HL-60 (cell line): ENCODE data around the gene CNIH2.

Experiments
- DNase-seq, 2 experiments: peaks; one replicate each; pipeline ENCODE4 v3.0.0-alpha.2; 2010 to 2020; ENCODE audit warnings: low read depth in 1 of 2, low spot score in 1 of 2
- H3K27ac ChIP-seq: fragments of 250-450 bp; sonication (Bioruptor Pico); replicated peaks from 2 replicates; pipeline ENCODE4 v1.5.1; 2020; ENCODE audit warnings: mild to moderate bottlenecking, moderate library complexity
- H3K27me3 ChIP-seq: fragments of 250-450 bp; sonication (Bioruptor Pico); 2 replicates; pipeline ENCODE4 v1.5.1; 2021; ENCODE audit warnings: mild to moderate bottlenecking, moderate library complexity; ENCODE audit not compliant: insufficient read depth, poor library complexity, severe bottlenecking
- H3K4me3 ChIP-seq: replicated peaks from 2 replicates; pipeline ENCODE4 v1.5.1; 2011; ENCODE audit warnings: mild to moderate bottlenecking, control low read depth, low read length; ENCODE audit not compliant: insufficient read depth
- CTCF ChIP-seq: IDR thresholded peaks from one replicate; pipeline ENCODE4 v1.5.1; 2011; ENCODE audit warnings: low read length, control low read depth, inconsistent platforms; ENCODE audit not compliant: insufficient read depth
- GABPA ChIP-seq: IDR thresholded peaks from 2 replicates; pipeline ENCODE4 v1.6.1; 2012; ENCODE audit warnings: low read depth
- POLR2AphosphoS5 ChIP-seq: IDR thresholded peaks from 2 replicates; pipeline ENCODE4 v1.6.1; 2012; ENCODE audit warnings: low read depth
- REST ChIP-seq: IDR thresholded peaks from 2 replicates; pipeline ENCODE4 v1.6.1; 2012; ENCODE audit warnings: low read depth; ENCODE audit not compliant: insufficient replicate concordance
- SPI1 ChIP-seq: IDR thresholded peaks from 2 replicates; pipeline ENCODE4 v1.6.1; 2012; ENCODE audit warnings: low read depth, mild to moderate bottlenecking, borderline replicate concordance

CNIH2 gene

GRCh38 chr11:66321606-66322005, 43.6 kb downstream of the CNIH2 start:
- TF ChIP-seq REST (no peak), GABPA (no peak), CTCF (no peak), SPI1 (no peak), POLR2AphosphoS5 (no peak)
- Histone ChIP-seq H3K4me3 (no peak overlapping the region), H3K27me3 (no peaks in the 10 kb centered on the region), H3K27ac (no peak overlapping the region)
- DNase-seq: no peak

GRCh38 chr11:66322732-66323427, 44.9 kb downstream of the CNIH2 start:
- H3K27me3 ChIP-seq: no peaks in the 10 kb centered on the region
- no peak overlapping the region for H3K4me3 ChIP-seq
- TF ChIP-seq REST (no peak), SPI1 (no peak), GABPA (no peak)
- no peak for DNase-seq
- H3K27ac ChIP-seq: no peak overlapping the region

- Histone ChIP-seq H3K27me3 (no peaks in the 10 kb centered on the region), H3K4me3 (no peak overlapping the region), H3K27ac (no peak overlapping the region)
- TF ChIP-seq POLR2AphosphoS5 (no peak), SPI1 (no peak), REST (no peak), CTCF (no peak), GABPA (no peak)
- DNase-seq: no peak
These were observed 45.7 kb downstream of the CNIH2 start for GRCh38 chr11:66323684-66324083.
